Tibial nerve (tissue), 4 donors: ENCODE results near the gene ROBO3. TPM values are rescaled to one million over a fixed set of nuclear protein-coding genes. Genes with fewer than 3 reads are reported as not detected.

Source experiments
- DNase-seq, 2 donors: peaks; one replicate each; pipeline ENCODE4 v3.0.0-alpha.2; 2019; ENCODE audit warnings: low spot score in 2 of 2
- H3K27ac ChIP-seq, 4 donors: fragments of 200-600 bp; sonication (generic) in 3 of 4; one replicate each; pipeline ENCODE4 v1.5.1; 2017 to 2019; ENCODE audit warnings: mild to moderate bottlenecking in 1 of 4
- H3K27me3 ChIP-seq, 2 donors: fragments of 200-600 bp; sonication (generic) in 1 of 2; one replicate each; pipeline versions ENCODE4 v1.5.1 to v1.6.0; 2017 to 2019
- H3K36me3 ChIP-seq, 3 donors: fragments of 200-600 bp; sonication (generic); one replicate each; pipeline ENCODE4 v1.5.1; 2018 to 2019
- H3K4me1 ChIP-seq, 4 donors: fragments of 200-600 bp; sonication (generic) in 3 of 4; one replicate each; pipeline ENCODE4 v1.5.1; 2017 to 2019
- H3K4me3 ChIP-seq, 4 donors: fragments of 200-600 bp; sonication (generic) in 3 of 4; one replicate each; pipeline ENCODE4 v1.5.1; 2017 to 2019; ENCODE audit warnings: mild to moderate bottlenecking in 1 of 4, moderate library complexity in 1 of 4
- H3K9me3 ChIP-seq, 4 donors: fragments of 200-600 bp; sonication (generic) in 3 of 4; one replicate each; pipeline ENCODE4 v1.5.1; 2017 to 2019
- EP300 ChIP-seq, 2 donors: sonication (generic); formaldehyde crosslinking; IDR thresholded peaks; one replicate each; pipeline ENCODE4 v1.6.1; 2017; ENCODE audit warnings: antibody characterized with exemption in 2 of 2, mild to moderate bottlenecking in 1 of 2
- POLR2A ChIP-seq, 2 donors: fragments of 450-650 bp; IDR thresholded peaks; one replicate each; pipeline ENCODE4 v1.6.1; 2017; ENCODE audit warnings: antibody characterized with exemption in 2 of 2, mild to moderate bottlenecking in 2 of 2, moderate library complexity in 2 of 2
- WGBS, 2 donors: methylation state at CpG; one replicate each; pipeline ENCODE4 v1.1.5; 2018; 5-methylcytosine and 5-hydroxymethylcytosine counted together
- total RNA-seq, 4 donors: library from RNA; depleted of rRNA; stranded (reverse); fragments of >200 nt; gene quantifications; one replicate each; pipeline ENCODE4 v1.1.0, GENCODE V29; 2016
- TF ChIP-seq, protein P1 (sequence below), 5 experiments: fragments of 200-600 bp in 3 of 5; fragments of 450-650 bp in 2 of 5; sonication (generic) in 3 of 5; IDR thresholded peaks; one replicate each; pipeline ENCODE4 v1.5.1; 2016 to 2019; ENCODE audit warnings: antibody characterized with exemption in 5 of 5, mild to moderate bottlenecking in 3 of 5, moderate library complexity in 2 of 5

ROBO3 gene
- total RNA-seq, 4 donors from 2014 or later, result 22.2 to 34.3 (median 24.8) TPM

- no peaks in the 10 kb centered on the region for H3K9me3 ChIP-seq
- H3K27ac ChIP-seq, result peak overlapping the region in 2 of 4 donors; percentile 29 to 43
- 76 to 78% methylated on average over 9 of the region's 9 CpGs for WGBS, 2 donors
- H3K4me3 ChIP-seq, result no peak overlapping the region
- peaks cover 0 to 65% (median 6%) of the 10 kb centered on the region in 4 donors for H3K4me1 ChIP-seq
- H3K36me3 ChIP-seq, result no peaks in the 10 kb centered on the region
- H3K27me3 ChIP-seq, result no peaks in the 10 kb centered on the region
- TF ChIP-seq EP300 (IDR thresholded peaks at IDR 0.05) (peak in 1 of 2 donors; percentile 41), POLR2A (IDR thresholded peaks at IDR 0.05) (no peak)
- TF ChIP-seq, protein P1, sequence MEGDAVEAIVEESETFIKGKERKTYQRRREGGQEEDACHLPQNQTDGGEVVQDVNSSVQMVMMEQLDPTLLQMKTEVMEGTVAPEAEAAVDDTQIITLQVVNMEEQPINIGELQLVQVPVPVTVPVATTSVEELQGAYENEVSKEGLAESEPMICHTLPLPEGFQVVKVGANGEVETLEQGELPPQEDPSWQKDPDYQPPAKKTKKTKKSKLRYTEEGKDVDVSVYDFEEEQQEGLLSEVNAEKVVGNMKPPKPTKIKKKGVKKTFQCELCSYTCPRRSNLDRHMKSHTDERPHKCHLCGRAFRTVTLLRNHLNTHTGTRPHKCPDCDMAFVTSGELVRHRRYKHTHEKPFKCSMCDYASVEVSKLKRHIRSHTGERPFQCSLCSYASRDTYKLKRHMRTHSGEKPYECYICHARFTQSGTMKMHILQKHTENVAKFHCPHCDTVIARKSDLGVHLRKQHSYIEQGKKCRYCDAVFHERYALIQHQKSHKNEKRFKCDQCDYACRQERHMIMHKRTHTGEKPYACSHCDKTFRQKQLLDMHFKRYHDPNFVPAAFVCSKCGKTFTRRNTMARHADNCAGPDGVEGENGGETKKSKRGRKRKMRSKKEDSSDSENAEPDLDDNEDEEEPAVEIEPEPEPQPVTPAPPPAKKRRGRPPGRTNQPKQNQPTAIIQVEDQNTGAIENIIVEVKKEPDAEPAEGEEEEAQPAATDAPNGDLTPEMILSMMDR (IDR thresholded peaks at IDR 0.05), result peak in 1 of 5 experiments; percentile 11
- DNase-seq, result peak in 1 of 2 donors; percentile 32
Observed at GRCh38 chr11:124892750-124893454, 27.7 kb downstream of the ROBO3 start.

DNA sequence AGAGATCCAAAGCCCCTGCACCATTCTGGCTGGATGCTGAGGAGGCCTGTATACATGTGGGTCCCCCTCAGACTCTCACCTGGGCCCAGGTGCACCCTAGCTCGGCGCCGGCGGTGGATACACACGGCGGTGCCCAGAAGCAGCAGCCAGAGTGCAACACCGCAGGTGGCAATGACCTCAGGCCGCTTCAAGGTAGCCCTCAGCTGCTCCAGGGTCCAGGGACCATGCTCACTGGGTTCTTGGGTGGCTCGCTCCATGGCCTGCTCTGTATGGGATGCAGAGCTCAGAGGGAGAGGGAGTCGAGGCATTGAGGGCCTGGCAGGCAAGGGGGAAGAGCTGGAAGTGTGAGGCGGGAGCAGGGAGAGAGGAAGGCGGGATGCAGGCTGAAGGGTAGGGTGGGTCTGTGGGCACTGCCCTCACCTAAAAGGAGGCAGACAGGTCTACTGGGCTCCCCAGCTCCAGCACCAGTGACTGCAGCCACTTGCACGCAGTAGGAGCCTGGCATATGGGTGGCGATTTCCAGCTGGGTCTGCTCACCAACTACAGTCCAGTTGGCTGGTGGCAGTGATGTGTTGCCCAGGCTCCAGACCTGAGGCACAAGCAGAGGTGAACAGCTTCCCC lies 28.7 kb downstream of the ROBO3 start:
- peaks cover 0 to 65% (median 12%) of the 10 kb centered on the region in 4 donors for H3K4me1 ChIP-seq
- H3K9me3 ChIP-seq, result no peaks in the 10 kb centered on the region
- no peaks in the 10 kb centered on the region for H3K36me3 ChIP-seq
- no peak overlapping the region for H3K4me3 ChIP-seq
- peak in 1 of 2 donors; percentile 2 for DNase-seq
- 83 to 93% methylated on average over 10 to 14 of the region's 14 CpGs for WGBS, 2 donors
- peak overlapping the region in 1 of 4 donors; percentile 14 for H3K27ac ChIP-seq
- no peaks in the 10 kb centered on the region for H3K27me3 ChIP-seq
- TF ChIP-seq, protein P1 (IDR thresholded peaks at IDR 0.05), result no peak
- no peak for TF ChIP-seq EP300 (IDR thresholded peaks at IDR 0.05)
- no peak for TF ChIP-seq POLR2A (IDR thresholded peaks at IDR 0.05)

- H3K4me1 ChIP-seq, result peaks cover 0 to 66% (median 17%) of the 10 kb centered on the region in 4 donors
- H3K36me3 ChIP-seq, result no peaks in the 10 kb centered on the region
- no peaks in the 10 kb centered on the region for H3K27me3 ChIP-seq
- TF ChIP-seq EP300 (IDR thresholded peaks at IDR 0.05), result no peak
- TF ChIP-seq, protein P1 (IDR thresholded peaks at IDR 0.05), result no peak
- peak overlapping the region in 1 of 4 donors; percentile 39 for H3K4me3 ChIP-seq
- H3K27ac ChIP-seq, result peak overlapping the region in 1 of 4 donors; percentile 80
- no peaks in the 10 kb centered on the region for H3K9me3 ChIP-seq
- DNase-seq, result peak in 1 of 2 donors; percentile 4
- WGBS, 2 donors, result 74% methylated on average over 4 of the region's 4 CpGs
Observed at GRCh38 chr11:124894606-124895430, 29.6 kb downstream of the ROBO3 start.

DNA sequence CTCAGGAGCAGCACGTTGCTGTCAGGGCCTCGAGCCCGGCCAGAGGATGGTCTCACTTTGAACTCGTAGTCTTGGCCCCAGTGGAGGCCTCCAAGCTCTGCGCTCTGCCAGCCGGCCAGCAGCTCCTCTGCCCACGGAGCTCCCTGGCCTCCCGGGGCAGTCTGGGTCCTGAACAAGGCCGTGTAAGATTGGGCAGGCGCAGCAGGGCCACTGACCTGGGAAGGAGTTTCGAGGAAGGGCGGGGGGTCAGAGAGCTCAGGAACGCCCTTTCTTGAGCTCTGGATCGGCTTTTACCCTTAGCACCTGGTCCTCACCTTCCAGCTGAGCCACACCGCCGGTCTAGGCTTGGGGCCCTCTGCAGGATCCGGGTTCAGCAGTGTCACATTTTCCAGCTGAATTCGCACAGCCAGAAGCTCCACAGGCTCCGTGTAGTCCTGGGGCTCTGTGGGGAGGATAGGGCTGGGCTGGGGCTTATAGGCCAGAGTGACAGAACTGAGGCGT lies 30.3 kb downstream of the ROBO3 start:
- Histone ChIP-seq H3K27ac (peak overlapping the region in 2 of 4 donors; percentile 77 to 80), H3K4me1 (peaks cover 0 to 73% (median 17%) of the 10 kb centered on the region in 4 donors), H3K27me3 (no peaks in the 10 kb centered on the region), H3K9me3 (no peaks in the 10 kb centered on the region), H3K4me3 (peak overlapping the region in 1 of 4 donors; percentile 39), H3K36me3 (no peaks in the 10 kb centered on the region)
- DNase-seq, result peak in 1 of 2 donors; percentile 3
- 67 to 86% methylated on average over 14 to 20 of the region's 20 CpGs for WGBS, 2 donors
- TF ChIP-seq EP300 (IDR thresholded peaks at IDR 0.05) (no peak), POLR2A (IDR thresholded peaks at IDR 0.05) (no peak)
- TF ChIP-seq, protein P1 (IDR thresholded peaks at IDR 0.05), result no peak
